ENCODE results near the gene ICE2.

The ICE2 gene

GRCh38 chr15:60386615-60387014 is 92.3 kb downstream of the ICE2 start:
- no peak for DNase-seq

DNA sequence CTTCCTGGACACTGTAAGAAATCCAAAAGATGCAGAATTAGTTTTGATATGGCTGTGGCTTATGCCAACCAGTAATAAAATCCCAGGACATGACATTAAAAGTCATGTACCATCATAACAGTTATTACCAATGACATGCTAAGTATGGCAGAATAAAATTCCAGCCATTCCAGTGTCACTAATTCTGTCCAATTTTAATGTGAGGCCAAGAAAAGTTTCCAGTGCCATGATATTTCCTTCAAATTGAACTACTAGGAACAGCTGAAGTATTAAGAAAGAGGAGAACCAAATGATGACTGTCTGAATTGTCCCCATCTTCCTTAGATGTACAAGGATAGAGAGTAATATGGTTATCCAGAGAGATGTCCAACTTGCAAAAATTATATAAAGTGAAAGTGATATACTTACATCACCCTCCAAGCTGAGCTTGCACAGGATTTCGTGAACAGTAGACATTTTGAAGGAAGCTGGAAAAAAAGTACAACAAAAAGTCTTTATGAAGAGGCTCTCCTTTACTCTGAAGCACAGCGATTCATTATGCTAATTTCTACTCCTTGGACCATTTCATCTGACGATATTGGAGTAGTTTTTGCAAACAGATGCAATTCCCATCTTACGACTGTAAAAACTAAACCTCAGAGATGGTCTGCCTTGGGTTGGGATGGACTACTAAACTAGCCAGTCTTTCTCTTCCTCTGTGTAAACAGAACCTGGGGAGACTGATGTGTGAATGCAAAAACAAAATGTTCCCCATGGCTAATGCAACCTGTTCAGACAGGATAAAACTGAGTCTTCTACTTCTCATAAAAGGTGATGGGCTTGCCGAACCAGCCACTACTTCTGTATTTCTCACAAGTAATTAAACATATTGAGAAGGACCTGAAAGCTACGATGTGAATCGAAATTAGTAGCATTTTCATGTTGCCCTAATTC is 93.1 kb downstream of the ICE2 start:
- no peak for DNase-seq

- DNase-seq = no peak
Measured at GRCh38 chr15:60384526-60385126, 94.3 kb downstream of the ICE2 start.

DNA sequence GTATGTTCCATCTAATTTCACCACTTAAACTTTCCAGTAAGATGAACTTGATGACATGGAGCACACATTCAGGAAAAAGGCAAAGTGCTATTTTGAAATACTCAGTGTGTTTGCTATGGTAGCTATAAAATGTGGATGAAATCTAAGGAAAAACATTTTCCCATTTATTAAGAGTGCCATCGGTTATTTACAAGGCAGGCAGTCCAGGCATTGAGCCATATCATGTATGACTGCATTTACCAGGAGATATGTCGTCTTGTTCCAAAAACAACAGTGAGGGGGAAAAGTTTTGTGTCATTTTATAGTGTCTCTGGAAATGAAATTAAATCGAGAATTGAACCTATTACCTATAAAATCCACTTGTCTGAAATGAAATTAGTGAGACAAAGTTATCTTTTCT is 94.9 kb downstream of the ICE2 start:
- DNase-seq = no peak

DNA sequence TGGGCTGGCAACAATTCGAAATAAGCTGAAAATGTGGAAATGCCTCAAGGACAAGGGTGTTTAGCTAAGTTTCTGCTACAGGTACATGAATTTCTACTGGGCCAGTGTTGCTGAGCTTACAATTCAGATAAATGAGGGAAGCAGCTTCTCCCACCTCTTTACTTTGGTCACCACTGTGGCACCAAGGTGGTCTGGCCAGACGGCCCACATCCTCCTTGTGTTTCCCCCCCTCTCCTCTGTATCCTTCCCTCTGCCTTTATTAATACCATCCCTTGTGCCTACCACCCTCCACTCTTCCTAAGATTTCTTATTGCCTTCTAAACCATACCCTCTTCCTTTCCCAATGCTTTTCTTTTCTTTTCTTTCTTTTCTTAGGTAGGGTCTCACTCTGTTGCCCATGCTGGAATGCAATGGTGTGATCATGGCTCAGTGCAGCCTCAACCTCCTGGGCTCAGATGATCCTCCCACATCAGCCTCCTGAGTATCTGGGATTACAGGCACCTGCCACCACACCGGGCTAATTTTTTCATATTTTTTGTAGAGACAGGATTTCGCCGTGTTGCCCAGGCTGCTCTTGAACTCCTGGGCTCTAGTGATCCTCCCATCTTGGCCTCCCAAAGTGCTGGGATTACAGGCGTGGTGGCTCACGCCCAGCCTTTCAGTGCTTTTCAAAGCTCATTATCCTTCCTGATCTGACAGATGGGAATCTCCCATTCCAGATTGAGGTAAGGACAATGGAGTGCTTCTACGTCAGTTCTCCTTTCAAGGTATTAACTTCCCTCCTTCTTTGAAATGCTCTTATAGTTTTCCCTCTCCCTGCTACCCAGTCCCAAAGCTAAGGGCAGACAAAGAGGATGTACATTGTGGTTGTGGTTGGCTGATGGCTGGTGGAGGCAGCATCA is 95.9 kb downstream of the ICE2 start:
- DNase-seq = no peak

DNA sequence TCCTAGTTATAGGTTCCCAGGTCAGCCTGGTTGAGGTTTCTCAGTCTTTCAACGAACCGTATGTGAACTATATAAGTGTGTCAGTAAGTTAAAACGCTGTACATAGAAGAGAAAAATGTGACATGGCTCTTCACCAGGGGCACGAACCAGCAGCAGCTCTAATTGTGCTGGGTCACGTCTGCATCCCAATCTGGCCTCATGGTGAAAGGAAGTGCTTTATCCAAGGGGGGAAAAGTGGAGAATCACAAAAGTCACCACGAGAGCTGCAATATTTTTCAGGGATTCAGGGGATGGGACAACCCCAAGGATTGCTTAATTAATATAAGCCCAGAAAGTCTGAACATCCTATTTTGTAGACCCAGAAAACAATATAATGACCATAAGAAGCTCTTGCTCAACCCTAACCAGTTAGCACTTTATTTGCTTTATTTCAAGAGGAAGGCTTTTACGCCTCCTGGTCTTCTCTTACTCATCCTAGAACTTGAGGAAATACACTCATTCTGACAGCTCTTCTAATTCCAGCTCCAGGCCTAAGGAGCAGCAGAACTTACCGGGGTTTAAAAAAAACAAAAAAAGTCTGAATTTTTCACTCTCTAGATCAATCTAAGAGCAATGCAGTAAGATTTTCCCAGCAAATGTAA is 97.7 kb downstream of the ICE2 start:
- no peak for DNase-seq

DNA sequence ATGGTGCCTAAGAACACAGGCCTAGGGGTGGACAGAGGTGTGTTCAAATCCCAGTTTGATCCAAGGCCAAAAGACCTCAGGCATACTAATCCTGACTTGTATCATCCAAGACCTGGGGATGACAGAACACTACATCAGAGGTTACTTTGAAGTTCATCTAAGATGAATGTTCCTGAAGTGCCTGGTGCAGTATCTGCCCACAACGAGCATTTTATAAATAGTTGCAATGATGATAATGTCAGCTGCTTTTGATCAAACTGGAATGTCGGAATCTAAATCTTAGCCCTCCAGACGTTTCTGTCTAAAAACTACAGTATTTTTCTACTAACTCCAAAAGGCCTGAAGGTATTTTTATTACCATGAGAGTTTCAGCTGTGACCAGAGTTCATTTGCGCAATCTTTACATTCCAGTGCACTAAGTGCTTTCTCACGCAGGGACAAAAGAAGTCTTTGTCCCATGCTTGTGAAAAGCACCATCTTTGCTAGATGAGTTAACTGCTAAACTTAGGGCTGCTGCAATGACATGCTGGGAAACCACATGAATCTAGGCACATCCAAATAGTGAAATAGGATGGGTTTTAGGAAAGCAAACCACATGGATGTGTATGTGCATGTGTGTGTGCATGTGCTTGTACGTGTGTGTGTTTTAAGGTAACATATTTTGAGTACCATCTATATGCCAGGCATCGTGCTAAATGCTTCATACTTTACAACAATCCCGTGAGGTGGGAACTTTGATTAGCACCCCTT is 99.2 kb downstream of the ICE2 start:
- no peak for DNase-seq

DNA sequence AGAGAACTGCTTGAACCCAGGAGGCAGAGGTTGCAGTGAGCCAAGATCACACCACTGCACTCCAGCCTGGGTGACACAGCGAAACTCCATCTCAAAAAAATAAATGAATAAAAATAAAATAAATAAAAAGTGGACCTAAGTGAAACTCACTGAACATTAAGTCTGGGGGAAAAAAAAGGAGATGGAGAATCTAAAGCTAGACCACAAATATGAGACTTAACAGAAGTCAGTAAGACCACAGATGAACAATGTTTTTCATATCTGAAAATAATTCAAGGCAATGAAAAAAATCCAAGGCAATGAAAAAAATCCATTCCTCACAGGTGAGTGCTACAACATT is 99.8 kb downstream of the ICE2 start:
- no peak for DNase-seq

GRCh38 chr15:60376677-60377095 is 102.3 kb downstream of the ICE2 start:
- no peak for DNase-seq

DNA sequence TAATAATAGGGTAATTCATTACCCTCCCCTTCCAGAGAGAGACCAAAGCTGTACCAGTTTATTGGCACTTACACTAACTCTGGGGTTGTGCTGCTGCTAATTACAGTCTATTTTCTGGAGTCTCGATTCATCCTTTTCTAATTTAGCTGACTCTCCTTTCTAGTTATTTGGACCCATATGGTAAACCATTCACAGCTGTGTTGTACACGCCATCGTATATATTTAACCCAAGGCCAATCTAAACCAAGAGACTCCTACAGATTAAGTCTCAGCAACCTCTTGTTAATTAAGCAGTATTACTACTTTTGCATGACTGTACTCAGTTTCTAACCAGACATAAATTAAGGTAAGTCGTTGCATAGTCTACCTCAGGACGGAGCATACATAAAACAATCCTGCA is 103.6 kb downstream of the ICE2 start:
- DNase-seq = no peak

- no peak for DNase-seq
Measured at GRCh38 chr15:60374628-60375081, 104.3 kb downstream of the ICE2 start.

DNA sequence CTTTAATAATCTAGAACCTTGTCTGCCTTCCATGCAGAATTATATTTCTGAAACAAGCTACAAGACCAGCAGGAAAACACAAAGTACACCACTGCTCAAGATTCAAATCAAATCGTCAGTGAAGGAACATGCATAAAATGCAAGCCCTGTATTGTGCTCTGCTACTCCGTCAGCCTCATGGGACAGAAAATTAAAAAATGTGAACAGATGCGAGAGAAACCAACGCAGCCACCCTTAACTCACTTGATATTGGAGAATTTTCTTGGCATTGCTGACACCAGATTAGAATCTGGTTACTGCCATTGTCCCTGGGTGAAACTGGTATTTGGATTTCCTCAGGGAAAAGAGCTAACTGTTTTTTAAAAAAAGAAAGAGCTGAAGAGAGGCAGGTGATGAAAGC is 104.7 kb downstream of the ICE2 start:
- DNase-seq = no peak

GRCh38 chr15:60373745-60374144 is 105.2 kb downstream of the ICE2 start:
- no peak for DNase-seq

GRCh38 chr15:60373327-60373726 is 105.6 kb downstream of the ICE2 start:
- DNase-seq = no peak

DNA sequence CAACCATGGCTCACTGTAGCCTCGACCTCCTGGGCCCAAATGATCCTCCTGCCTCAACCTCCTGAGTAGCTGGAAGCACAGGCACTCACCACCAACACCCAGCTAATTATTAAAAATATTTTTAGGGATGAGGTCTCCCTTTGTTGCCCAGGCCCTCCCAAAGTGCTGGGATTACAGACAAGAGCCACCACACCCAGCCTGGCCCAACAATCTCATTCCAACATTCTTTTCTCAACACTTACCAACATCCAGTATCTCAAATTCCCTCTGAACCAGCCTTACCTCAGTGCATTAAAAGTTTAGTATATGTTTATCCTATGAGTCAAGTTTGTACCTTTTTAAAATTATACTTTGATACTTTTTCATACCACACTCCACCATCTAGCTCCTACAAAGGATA is 106.2 kb downstream of the ICE2 start:
- no peak for DNase-seq

GRCh38 chr15:60372227-60372626 is 106.7 kb downstream of the ICE2 start:
- no peak for DNase-seq

GRCh38 chr15:60371175-60372051 is 107.5 kb downstream of the ICE2 start:
- no peak for DNase-seq

GRCh38 chr15:60370869-60371136 is 108.1 kb downstream of the ICE2 start:
- DNase-seq = no peak

- DNase-seq = no peak
Measured at GRCh38 chr15:60370105-60370868, 108.7 kb downstream of the ICE2 start.

- DNase-seq = no peak
Measured at GRCh38 chr15:60369696-60370095, 109.2 kb downstream of the ICE2 start.

Measured in activated CD4-positive, CD25-positive, alpha-beta regulatory T cell treated with anti-CD3 and anti-CD28 coated beads, Interleukin-2, amount 50 U/mL, for 72 hours (primary cell).